GM18867 (cell line): ENCODE results near the gene NMNAT3.
A peak's percentile ranks its signal among the peaks of the same experiment; 100 is the strongest.

Source experiments
- ATAC-seq: cut with Tn5 transposase; IDR thresholded peaks from one replicate; pipeline ENCODE4 v1.9.1; 2021; ENCODE audit warnings: mild to moderate bottlenecking, moderate library complexity; ENCODE audit not compliant: unreplicated experiment

NMNAT3 gene

DNA sequence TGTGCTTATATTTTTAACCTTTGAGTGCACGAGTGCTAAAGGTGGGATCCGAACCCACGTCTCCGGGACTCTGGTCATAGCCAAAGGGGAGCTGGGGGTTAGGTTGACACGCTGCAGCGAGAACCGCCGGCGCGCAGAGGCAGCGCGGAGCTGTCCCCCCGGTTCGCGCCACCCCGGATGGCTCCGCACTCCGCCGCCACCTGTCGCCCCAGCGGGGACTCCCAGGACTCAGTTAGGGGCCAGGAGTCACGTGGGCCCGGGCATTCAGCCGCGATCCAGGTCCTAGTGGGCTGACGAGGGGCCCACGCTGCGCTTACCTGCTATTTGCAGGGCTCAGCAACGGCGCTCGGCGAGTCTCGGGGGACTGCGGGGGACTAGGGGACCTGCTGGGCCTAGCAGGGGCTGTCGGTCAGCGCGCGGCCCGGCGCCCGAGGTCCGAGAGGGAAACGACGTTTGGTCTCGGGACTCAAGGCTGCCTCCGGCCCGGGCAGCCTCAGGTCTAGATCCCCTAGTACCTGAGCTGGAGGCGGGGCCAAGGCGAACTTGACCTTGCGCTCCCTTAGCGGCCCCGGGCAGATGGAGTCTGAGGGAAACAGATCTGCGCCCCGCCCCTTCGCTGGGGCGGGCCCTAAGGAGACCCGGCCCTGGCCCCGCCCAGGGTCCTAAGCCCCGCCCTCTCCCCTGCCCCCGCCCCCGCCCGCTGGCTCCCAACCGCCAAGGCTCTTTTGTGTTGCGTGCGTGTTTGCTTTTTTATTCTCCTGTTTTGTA is at the start of gene NMNAT3:
Gene NMNAT3 (minus strand): TSS at position 585 of the 768 bp plus-strand sequence. CDS start 50,248 bp downstream, outside the sequence.
- ATAC-seq: peak; percentile 99

GRCh38 chr3:139721370-139721769 is 43.6 kb upstream of the NMNAT3 start:
- ATAC-seq: no peak

GRCh38 chr3:139718415-139718814 is 40.6 kb upstream of the NMNAT3 start:
- no peak for ATAC-seq

- ATAC-seq: no peak
These were observed 39.2 kb upstream of the NMNAT3 start for GRCh38 chr3:139716908-139717485.

GRCh38 chr3:139715743-139716360 is 38.1 kb upstream of the NMNAT3 start:
- ATAC-seq: no peak

DNA sequence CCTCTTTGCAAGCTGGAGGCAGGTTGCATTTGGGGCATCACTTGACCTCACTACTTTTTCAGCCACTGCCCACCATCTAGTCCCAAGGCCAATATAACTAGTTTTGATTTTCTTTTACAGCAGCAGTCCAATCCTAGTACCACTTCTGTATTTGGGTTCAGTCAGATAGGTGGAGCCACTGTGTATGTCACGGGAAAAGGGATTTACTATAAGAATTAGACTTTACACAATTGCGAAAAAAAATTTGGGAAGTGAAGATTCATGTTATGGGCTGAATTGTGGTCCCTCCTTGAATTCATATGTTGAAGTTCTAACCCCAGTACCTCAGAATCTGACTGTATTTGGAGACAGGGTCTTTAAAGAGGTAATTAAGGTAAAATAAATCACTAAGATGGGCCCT is 37.4 kb upstream of the NMNAT3 start:
- no peak for ATAC-seq

GRCh38 chr3:139710212-139710611 is 32.4 kb upstream of the NMNAT3 start:
- ATAC-seq: no peak

DNA sequence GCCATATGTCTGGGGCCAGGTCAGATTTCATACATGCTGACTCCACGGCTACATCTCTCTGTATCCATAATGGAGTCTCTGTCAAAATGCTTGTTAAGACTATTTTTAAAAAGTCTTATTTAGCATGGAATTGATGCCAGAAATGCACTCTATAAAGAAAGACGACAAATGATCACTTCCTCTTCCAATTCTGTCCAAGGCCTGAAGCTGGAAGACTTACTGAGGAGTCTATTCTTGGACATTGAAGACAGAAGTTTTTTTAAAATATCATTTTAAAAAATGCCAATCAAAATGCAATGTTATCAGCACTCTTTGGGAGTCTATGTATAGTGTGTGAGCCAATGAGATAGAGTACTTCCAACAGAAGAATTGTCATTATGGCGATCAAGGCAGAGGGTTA is 27.9 kb upstream of the NMNAT3 start:
- no peak for ATAC-seq

DNA sequence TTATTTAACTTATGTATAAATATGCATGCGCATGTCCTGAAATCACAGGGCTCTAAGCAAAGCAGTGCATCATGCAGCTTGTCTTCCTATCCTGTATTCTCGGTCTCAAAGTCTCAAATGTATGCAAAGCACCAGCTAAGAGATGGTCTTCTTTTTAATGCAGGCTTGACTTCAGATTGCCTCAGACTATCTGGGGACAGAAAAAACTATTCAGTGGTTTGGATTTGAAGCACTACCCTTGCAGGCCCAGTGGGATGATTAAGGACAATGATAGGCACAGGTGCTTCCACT is 18.5 kb upstream of the NMNAT3 start:
- ATAC-seq: no peak

- no peak for ATAC-seq
These were observed 17.9 kb upstream of the NMNAT3 start for GRCh38 chr3:139695426-139696313.

DNA sequence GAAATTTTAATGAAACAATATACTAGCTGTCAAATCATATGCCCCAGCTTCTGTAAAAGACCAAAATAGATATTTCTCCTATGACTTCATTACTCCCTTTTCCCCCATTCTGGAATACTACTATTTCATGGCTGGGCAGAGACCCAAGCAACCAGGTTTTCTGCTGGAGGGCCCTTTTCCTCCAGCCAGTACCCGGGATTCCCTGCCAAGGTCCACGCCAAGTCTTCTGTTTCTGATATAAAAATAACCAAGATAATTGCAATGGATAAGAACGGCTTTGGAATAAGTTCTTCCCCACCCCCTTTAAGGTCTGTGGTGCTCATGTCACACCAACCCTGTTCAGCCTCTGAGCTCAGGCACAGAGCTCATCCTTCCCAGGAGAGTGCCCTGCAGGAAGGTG is 17.2 kb upstream of the NMNAT3 start:
- no peak for ATAC-seq

- peak; percentile 69 for ATAC-seq
These were observed 16.8 kb upstream of the NMNAT3 start for GRCh38 chr3:139694542-139694941.

- ATAC-seq: no peak
These were observed 13.8 kb upstream of the NMNAT3 start for GRCh38 chr3:139691619-139692018.

DNA sequence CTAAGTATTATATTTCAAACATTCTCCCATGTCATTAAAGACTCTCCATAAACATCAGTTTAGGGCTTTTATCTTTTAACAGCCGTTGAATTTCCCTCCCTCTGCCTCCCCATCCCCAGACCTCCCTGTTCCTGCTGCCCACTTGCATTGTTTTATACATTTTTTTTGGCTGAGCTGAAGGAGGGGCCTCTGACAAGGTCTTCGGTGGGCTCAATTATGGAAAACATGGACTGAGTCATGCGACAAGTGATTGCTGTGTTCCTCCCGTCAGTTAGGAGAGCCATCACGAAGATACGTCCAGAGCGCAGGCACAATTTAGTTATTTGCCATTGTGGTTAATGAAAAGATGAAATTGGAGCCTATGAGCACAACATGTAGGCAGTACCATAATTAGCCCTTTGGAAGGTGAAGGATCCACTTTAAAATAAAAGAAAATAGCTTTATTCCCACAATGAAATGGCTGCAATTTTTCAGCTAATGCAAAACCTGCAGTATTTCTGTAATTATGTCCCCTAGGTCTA is 12.0 kb upstream of the NMNAT3 start:
- ATAC-seq: no peak

DNA sequence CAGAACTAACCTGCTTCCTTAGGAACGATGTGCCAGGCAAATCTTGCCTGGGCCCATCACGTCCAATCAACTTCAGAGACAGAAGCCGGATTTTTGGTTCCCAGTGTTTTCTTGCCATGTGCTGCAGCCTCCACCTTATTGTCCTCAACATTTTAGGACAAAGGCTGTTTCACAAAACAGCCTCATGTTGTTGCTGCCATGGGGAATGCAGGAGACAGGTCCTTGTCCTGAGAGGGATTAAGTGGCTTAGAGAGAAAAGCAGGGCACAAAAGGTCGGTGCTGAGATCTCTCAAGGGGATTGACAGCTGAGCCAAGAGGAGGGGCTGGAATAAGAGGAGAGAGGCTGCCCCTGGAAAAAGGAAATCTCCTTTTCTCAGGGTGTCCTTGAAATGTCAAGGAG is 11.3 kb upstream of the NMNAT3 start:
- no peak for ATAC-seq

DNA sequence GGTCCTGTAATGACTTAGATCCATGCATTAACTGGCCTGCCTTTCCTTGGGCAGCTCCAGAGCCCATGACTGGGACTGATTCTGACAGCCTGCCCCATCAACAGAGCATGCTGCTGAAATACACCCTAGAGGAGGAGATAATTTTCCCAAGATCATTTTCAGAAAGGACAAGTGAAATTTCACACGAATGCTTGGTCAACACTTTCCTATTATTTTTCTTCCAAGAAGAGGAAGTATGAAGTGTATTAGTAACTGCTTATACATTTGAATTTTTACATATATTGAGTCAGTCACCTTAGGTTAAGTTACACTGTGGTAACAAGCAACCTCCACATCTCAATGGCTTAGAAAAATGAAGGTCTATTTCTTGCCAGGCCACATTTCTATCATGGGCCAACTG is 9.7 kb upstream of the NMNAT3 start:
- ATAC-seq: no peak

GRCh38 chr3:139686624-139687023 is 8.9 kb upstream of the NMNAT3 start:
- no peak for ATAC-seq

- ATAC-seq: no peak
These were observed 8.4 kb upstream of the NMNAT3 start for GRCh38 chr3:139686206-139686605.

GRCh38 chr3:139679220-139679775 is 1.5 kb upstream of the NMNAT3 start:
- ATAC-seq: no peak

DNA sequence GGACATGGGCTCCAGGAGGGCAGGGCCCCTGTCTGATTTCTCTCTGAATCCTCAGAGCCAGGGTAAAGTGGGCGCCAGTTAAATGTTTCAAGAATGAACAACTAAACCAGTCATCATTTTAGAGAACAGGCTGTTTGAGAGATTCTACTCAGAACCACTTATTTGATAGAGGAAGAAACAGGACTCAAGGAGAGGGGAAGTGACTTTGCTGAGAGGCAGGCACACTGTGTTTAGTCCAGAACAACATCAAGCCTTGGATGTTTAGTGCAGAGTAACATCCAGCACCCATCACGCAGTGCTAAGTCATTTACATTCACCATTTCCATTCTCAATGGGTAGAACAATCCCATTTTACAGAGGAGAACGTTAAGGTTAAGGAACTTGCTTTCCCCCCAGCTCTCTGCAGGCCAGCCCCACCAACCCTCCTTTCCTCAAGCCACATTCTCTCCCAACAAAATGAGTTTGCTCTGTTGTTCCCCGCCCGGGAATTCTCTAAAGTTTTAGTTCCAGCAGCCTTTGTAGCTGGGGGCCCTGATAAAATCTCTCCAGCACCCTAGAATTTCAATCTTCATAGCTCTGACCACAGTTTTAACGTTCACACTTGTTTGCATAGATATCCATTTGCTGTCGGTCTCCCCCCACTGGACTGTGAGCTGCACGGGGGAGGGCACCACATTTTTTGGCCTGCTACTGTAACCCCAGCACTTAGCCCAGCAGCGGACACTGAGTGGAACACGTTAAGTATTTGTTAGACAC is 962 bp downstream of the NMNAT3 start:
- ATAC-seq: no peak
